ENCODE measurements around the gene EOMES. TPM values are rescaled to one million over a fixed set of nuclear protein-coding genes. Genes with fewer than 3 reads are reported as not detected.

Gene EOMES
- total RNA-seq, 1 experiment from 2014 or later: 0.43 TPM

GRCh38 chr3:27686642-27687041 lies 35.5 kb downstream of the EOMES start:
- Mint-ChIP-seq H3K4me3 (ENCODE audit: unreplicated experiment) (no peak overlapping the region), H3K9me3 (ENCODE audit: unreplicated experiment) (peaks cover 9% of the 10 kb centered on the region), H3K4me1 (ENCODE audit: low read depth, unreplicated experiment) (no peaks in the 10 kb centered on the region), H3K36me3 (ENCODE audit: insufficient read depth, unreplicated experiment) (no peaks in the 10 kb centered on the region), H3K27ac (ENCODE audit: unreplicated experiment) (no peak overlapping the region), H3K27me3 (ENCODE audit: insufficient read depth, unreplicated experiment) (peaks cover 10% of the 10 kb centered on the region)
- Histone ChIP-seq H3K9me3 (no peaks in the 10 kb centered on the region; the same call in 1 of the 2 replicates), H3K4me3 (ENCODE audit: low read depth, low read length) (no peak overlapping the region), H3K27me3 (replicated peaks; ENCODE audit: control insufficient read depth, insufficient read depth, low read length) (no peaks in the 10 kb centered on the region), H3K36me3 (ENCODE audit: control insufficient read depth, insufficient read depth, low read length) (no peaks in the 10 kb centered on the region), H3K4me1 (no peaks in the 10 kb centered on the region)
- no peak for TF ChIP-seq CTCF (IDR thresholded peaks at IDR 0.05; ENCODE audit: insufficient read depth in 1 of 2, low read depth in 1 of 2, low read length in 1 of 2, severe bottlenecking in 1 of 2, unreplicated experiment in 1 of 2)
- CTCF ChIA-PET: no interaction called here
- intact Hi-C loops (cut with micrococcal nuclease; ENCODE audit: unreplicated experiment): no loop called here
- POLR2A ChIA-PET: no interaction called here
- no TSS peak for BruUV-seq (replicated peaks)
- no peak for DNase-seq

DNA sequence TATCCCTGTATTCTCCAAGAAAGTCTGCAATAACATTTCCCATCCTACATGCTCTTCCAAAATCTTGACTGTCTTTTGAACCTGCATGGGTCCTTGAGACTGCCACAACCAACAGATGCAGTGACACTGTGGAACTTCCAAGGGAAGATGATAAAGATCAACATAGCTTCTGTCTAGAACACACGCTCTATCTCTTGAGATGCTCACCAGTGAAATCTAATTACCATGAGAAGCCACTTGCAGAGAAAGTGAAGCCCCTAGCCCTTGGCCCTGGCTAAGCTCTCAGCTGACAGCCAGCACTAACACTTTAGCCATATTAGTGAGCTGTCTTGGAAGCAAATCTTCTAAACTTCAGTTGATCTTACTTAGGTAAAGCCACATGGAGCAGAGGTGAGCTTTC lies 36.6 kb downstream of the EOMES start:
- Histone ChIP-seq H3K36me3 (ENCODE audit: control insufficient read depth, insufficient read depth, low read length) (no peaks in the 10 kb centered on the region), H3K4me1 (peaks cover 4% of the 10 kb centered on the region), H3K4me3 (ENCODE audit: low read depth, low read length) (no peak overlapping the region), H3K27me3 (replicated peaks; ENCODE audit: control insufficient read depth, insufficient read depth, low read length) (no peaks in the 10 kb centered on the region), H3K9me3 (no peaks in the 10 kb centered on the region)
- peaks cover 5% of the 10 kb centered on the region for H3K27me3 Mint-ChIP-seq (ENCODE audit: insufficient read depth, unreplicated experiment)
- no peak for TF ChIP-seq CTCF (IDR thresholded peaks at IDR 0.05; ENCODE audit: insufficient read depth in 1 of 2, low read depth in 1 of 2, low read length in 1 of 2, severe bottlenecking in 1 of 2, unreplicated experiment in 1 of 2)
- intact Hi-C loops (cut with micrococcal nuclease; ENCODE audit: unreplicated experiment): no loop called here
- H3K4me1 Mint-ChIP-seq (ENCODE audit: low read depth, unreplicated experiment): no peaks in the 10 kb centered on the region
- no peak for DNase-seq
- POLR2A ChIA-PET: no interaction called here
- no peak overlapping the region for H3K4me3 Mint-ChIP-seq (ENCODE audit: unreplicated experiment)
- no peak overlapping the region for H3K27ac Mint-ChIP-seq (ENCODE audit: unreplicated experiment)
- H3K36me3 Mint-ChIP-seq (ENCODE audit: insufficient read depth, unreplicated experiment): no peaks in the 10 kb centered on the region
- peaks cover 9% of the 10 kb centered on the region for H3K9me3 Mint-ChIP-seq (ENCODE audit: unreplicated experiment)
- CTCF ChIA-PET: no interaction called here
- BruUV-seq (replicated peaks): no TSS peak

- Mint-ChIP-seq H3K9me3 (ENCODE audit: unreplicated experiment) (no peaks in the 10 kb centered on the region), H3K27ac (ENCODE audit: unreplicated experiment) (no peak overlapping the region), H3K4me1 (ENCODE audit: low read depth, unreplicated experiment) (no peaks in the 10 kb centered on the region), H3K27me3 (ENCODE audit: insufficient read depth, unreplicated experiment) (no peaks in the 10 kb centered on the region), H3K4me3 (ENCODE audit: unreplicated experiment) (no peak overlapping the region), H3K36me3 (ENCODE audit: insufficient read depth, unreplicated experiment) (no peaks in the 10 kb centered on the region)
- BruUV-seq (replicated peaks): no TSS peak
- Histone ChIP-seq H3K36me3 (ENCODE audit: control insufficient read depth, insufficient read depth, low read length) (no peaks in the 10 kb centered on the region), H3K27me3 (replicated peaks; ENCODE audit: control insufficient read depth, insufficient read depth, low read length) (no peaks in the 10 kb centered on the region), H3K4me3 (ENCODE audit: low read depth, low read length) (no peak overlapping the region), H3K9me3 (no peaks in the 10 kb centered on the region), H3K4me1 (peaks cover 4% of the 10 kb centered on the region)
- ChIA-PET POLR2A (no interaction called here), CTCF (no interaction called here)
- TF ChIP-seq CTCF (IDR thresholded peaks at IDR 0.05; ENCODE audit: insufficient read depth in 1 of 2, low read depth in 1 of 2, low read length in 1 of 2, severe bottlenecking in 1 of 2, unreplicated experiment in 1 of 2): no peak
- intact Hi-C loops (cut with micrococcal nuclease; ENCODE audit: unreplicated experiment): loop anchor here (5.0 kb wide), 2 partner anchors 202 to 217 kb away; partner anchors contain the start of gene SLC4A7
- no peak for DNase-seq
Observed at GRCh38 chr3:27684302-27684701, 37.8 kb downstream of the EOMES start.

All from Caco-2 (cell line).